GM12891 (cell line): ENCODE results near the gene COL5A3.

Experiments
- PAX5 ChIP-seq: IDR thresholded peaks from 2 replicates; pipeline ENCODE4 v1.6.1; 2011; ENCODE audit warnings: low read length, moderate library complexity, mild to moderate bottlenecking; ENCODE audit not compliant: insufficient read depth, severe bottlenecking
- POLR2A ChIP-seq: IDR thresholded peaks from 2 replicates; pipeline ENCODE4 v1.6.1; 2011; ENCODE audit warnings: low read depth, low read length, control low read depth
- POLR2AphosphoS5 ChIP-seq: IDR thresholded peaks from 2 replicates; pipeline ENCODE4 v1.6.1; 2011; ENCODE audit warnings: low read depth, low read length, control low read depth
- SPI1 ChIP-seq: IDR thresholded peaks from 2 replicates; pipeline ENCODE4 v1.6.1; 2011; ENCODE audit warnings: low read depth, low read length, control low read depth
- TAF1 ChIP-seq: IDR thresholded peaks from 2 replicates; pipeline ENCODE4 v1.6.1; 2011; ENCODE audit warnings: low read depth, low read length, control low read depth

- TF ChIP-seq POLR2A, result no peak
- TF ChIP-seq POLR2AphosphoS5, result no peak
- no peak for TF ChIP-seq SPI1
- no peak for TF ChIP-seq TAF1
- no peak for TF ChIP-seq PAX5
Observed at GRCh38 chr19:10021446-10021845, 11.1 kb upstream of the COL5A3 start.
